Thymus (tissue), 11 donors: ENCODE results near the gene RAPGEF4. TPM values are rescaled to one million over a fixed set of nuclear protein-coding genes. Genes with fewer than 3 reads are reported as not detected.

ENCODE experiments used
- DNase-seq, 9 donors: peaks; one replicate each; pipeline ENCODE4 v3.0.0-alpha.2; 2013; ENCODE audit warnings: low spot score in 9 of 9, low read depth in 6 of 9, missing footprints in 1 of 9
- H3K27ac ChIP-seq, 2 donors: one replicate each; pipeline ENCODE4 v1.5.1; 2013; ENCODE audit warnings: control low read depth in 1 of 2, low read depth in 1 of 2, low read length in 1 of 2, mild to moderate bottlenecking in 1 of 2, moderate library complexity in 1 of 2
- H3K27me3 ChIP-seq, 2 donors: one replicate each; pipeline ENCODE4 v1.5.1; 2013; ENCODE audit warnings: low read length in 1 of 2; ENCODE audit not compliant: control insufficient read depth in 2 of 2, insufficient read depth in 1 of 2
- H3K36me3 ChIP-seq, 2 donors: one replicate each; pipeline ENCODE4 v1.5.1; 2013; ENCODE audit warnings: low read length in 1 of 2, mild to moderate bottlenecking in 1 of 2, moderate library complexity in 1 of 2; ENCODE audit not compliant: control insufficient read depth in 2 of 2, insufficient read depth in 2 of 2
- H3K4me1 ChIP-seq, 2 donors: one replicate each; pipeline ENCODE4 v1.5.1; 2013; ENCODE audit warnings: low read length in 2 of 2; ENCODE audit not compliant: control insufficient read depth in 2 of 2, insufficient read depth in 2 of 2
- H3K4me3 ChIP-seq, 2 donors: one replicate each; pipeline ENCODE4 v1.5.1; 2013; ENCODE audit warnings: low read length in 2 of 2, control low read depth in 1 of 2, mild to moderate bottlenecking in 1 of 2
- H3K9me3 ChIP-seq, 2 donors: one replicate each; pipeline ENCODE4 v1.5.1; 2013; ENCODE audit warnings: low read length in 1 of 2, mild to moderate bottlenecking in 1 of 2; ENCODE audit not compliant: control insufficient read depth in 2 of 2, insufficient read depth in 1 of 2
- WGBS: extraction: QIAGEN DNeasy Blood & Tissue Kit; methylation state at CpG from one replicate; pipeline ENCODE4 v1.1.7; 2013; 5-methylcytosine and 5-hydroxymethylcytosine counted together
- polyA plus RNA-seq: library from polyadenylated mRNA; stranded (reverse); fragments of 200-250 nt; gene quantifications from one replicate; pipeline ENCODE4 v1.2.3, GENCODE V29; 2013
- total RNA-seq: library from RNA; stranded (reverse); fragments of 120-200 nt; gene quantifications from one replicate; pipeline ENCODE4 v1.2.4, GENCODE V29; 2013
- donor health status: healthy.

The RAPGEF4 gene
- total and polyA plus RNA-seq, 2 donors: 2.0 to 3.6 TPM

- Histone ChIP-seq H3K4me1 (no peaks in the 10 kb centered on the region), H3K36me3 (no peaks in the 10 kb centered on the region), H3K4me3 (no peak overlapping the region), H3K27ac (no peak overlapping the region), H3K9me3 (peaks cover 0 to 6% of the 10 kb centered on the region in 2 donors), H3K27me3 (no peaks in the 10 kb centered on the region)
- DNase-seq: no peak
Measured at GRCh38 chr2:172723286-172723685, 12.4 kb upstream of the RAPGEF4 start.

- WGBS: 96% methylated on average over 4 of the region's 4 CpGs
- Histone ChIP-seq H3K27me3 (no peaks in the 10 kb centered on the region), H3K4me3 (no peak overlapping the region), H3K27ac (no peak overlapping the region), H3K4me1 (no peaks in the 10 kb centered on the region), H3K36me3 (no peaks in the 10 kb centered on the region), H3K9me3 (peaks cover 0 to 6% of the 10 kb centered on the region in 2 donors)
- DNase-seq: no peak
Measured at GRCh38 chr2:172724724-172725123, 10.9 kb upstream of the RAPGEF4 start.

GRCh38 chr2:172725284-172725683 is 10.4 kb upstream of the RAPGEF4 start:
- peaks cover 0 to under 1% of the 10 kb centered on the region in 2 donors for H3K9me3 ChIP-seq
- H3K27ac ChIP-seq: no peak overlapping the region
- no peaks in the 10 kb centered on the region for H3K27me3 ChIP-seq
- no peak for DNase-seq
- no peaks in the 10 kb centered on the region for H3K4me1 ChIP-seq
- 97% methylated on average over 2 of the region's 2 CpGs for WGBS
- no peak overlapping the region for H3K4me3 ChIP-seq
- H3K36me3 ChIP-seq: no peaks in the 10 kb centered on the region

DNA sequence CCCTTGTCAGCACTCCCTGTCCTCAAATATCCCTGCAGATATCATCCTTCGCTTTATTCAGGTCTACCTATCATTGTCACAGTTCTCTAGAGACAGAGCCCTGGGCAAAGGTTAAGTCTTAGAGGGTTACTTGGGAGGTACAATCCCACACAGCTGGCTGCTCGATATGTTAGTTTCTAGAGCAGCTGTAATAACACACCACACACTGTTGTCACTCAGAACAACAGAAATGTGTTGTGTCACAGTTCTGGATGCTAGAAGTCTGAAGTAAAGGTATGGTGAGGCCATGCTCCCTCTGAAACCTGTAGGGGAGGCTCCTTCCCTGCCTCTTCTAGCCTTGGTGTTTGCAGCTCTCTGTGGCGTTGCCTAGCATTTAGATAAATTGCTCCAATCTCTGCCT is 9.9 kb upstream of the RAPGEF4 start:
- no peaks in the 10 kb centered on the region for H3K4me1 ChIP-seq
- H3K9me3 ChIP-seq: no peaks in the 10 kb centered on the region
- H3K27ac ChIP-seq: no peak overlapping the region
- no peaks in the 10 kb centered on the region for H3K27me3 ChIP-seq
- H3K4me3 ChIP-seq: no peak overlapping the region
- WGBS: 83% methylated on average over 3 of the region's 3 CpGs
- DNase-seq: no peak
- H3K36me3 ChIP-seq: no peaks in the 10 kb centered on the region

GRCh38 chr2:172726172-172726735 is 9.4 kb upstream of the RAPGEF4 start:
- H3K27me3 ChIP-seq: no peaks in the 10 kb centered on the region
- WGBS: 72% methylated on average over 8 of the region's 8 CpGs
- no peak for DNase-seq

DNA sequence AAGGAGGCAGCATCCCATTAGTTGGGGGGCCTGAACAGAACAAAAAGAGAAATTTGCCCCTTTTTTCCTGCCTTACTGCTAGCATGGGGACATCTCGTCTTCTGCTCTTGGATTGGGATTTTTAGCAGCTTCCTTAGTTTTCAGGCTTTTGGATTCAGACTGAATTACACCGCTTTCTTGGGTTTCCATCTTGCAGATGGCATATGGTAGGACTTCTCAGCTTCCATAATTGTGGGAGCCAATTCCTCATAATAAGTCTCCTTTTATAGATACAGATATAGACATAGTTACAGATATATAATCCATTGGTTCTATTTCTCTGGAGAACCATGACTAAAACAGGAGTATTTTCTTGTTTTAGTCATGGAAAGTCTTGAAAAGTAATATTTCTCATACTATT is 5.2 kb upstream of the RAPGEF4 start:
- H3K27ac ChIP-seq: no peak overlapping the region
- H3K36me3 ChIP-seq: no peaks in the 10 kb centered on the region
- no peaks in the 10 kb centered on the region for H3K9me3 ChIP-seq
- WGBS: 97% methylated on average over 2 of the region's 2 CpGs
- no peak for DNase-seq
- H3K27me3 ChIP-seq: peaks cover 12 to 18% of the 10 kb centered on the region in 2 donors
- peaks cover 0 to 3% of the 10 kb centered on the region in 2 donors for H3K4me1 ChIP-seq
- H3K4me3 ChIP-seq: no peak overlapping the region

More at GRCh38 chr2:172726172-172726735, 9.4 kb upstream of the RAPGEF4 start:
- H3K4me3 ChIP-seq: no peak overlapping the region
- no peaks in the 10 kb centered on the region for H3K36me3 ChIP-seq
- no peaks in the 10 kb centered on the region for H3K4me1 ChIP-seq
- no peaks in the 10 kb centered on the region for H3K9me3 ChIP-seq
- no peak overlapping the region for H3K27ac ChIP-seq

DNA sequence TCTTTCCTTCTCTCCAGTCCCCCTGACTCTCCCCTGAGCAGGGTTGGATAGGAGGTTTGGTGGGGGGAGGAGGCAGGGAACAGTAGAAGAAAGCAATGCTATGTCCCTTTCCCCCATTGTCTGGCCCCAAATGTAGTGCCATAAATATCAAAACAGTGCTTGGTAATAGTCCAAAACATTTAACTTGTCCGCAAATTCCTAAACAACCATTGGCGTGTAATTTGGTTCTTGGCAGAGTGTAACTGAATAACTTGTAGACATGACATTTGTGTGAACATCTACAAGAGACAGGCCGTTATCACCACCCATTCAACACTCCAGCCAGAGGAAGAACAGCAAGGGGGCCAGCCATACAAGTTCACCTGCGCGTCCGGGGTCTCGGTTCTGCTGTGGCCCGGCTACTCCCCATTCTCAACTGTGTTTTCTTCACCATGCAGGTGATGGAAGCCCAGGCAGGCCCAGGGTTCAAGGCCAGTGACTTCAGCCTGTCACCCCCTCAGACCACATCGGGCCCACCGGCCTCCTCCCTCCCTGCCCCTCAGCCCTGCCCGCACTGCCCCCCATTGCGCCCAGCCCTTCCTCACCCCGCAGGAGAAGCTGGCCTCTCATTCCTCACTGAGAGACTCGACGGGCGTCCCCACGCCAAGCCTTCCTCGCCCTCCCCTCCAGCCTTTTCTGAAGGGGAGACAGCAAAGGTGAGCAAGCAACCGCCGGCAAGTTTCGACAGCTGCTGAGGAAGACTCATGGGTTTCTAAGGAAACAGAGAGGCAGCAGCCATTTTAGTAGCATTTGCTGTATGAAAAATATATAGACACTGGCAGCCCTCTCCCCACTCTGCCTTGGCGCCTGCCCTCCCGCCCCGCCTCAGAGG is 699 bp upstream of the RAPGEF4 start:
- Histone ChIP-seq H3K27me3 (peaks cover 30 to 38% of the 10 kb centered on the region in 2 donors), H3K27ac (no peak overlapping the region), H3K4me3 (peak overlapping the region; percentile 29 to 56), H3K36me3 (no peaks in the 10 kb centered on the region), H3K9me3 (no peaks in the 10 kb centered on the region), H3K4me1 (peaks cover 4 to 7% of the 10 kb centered on the region in 2 donors)
- peak in 3 of 9 donors; percentile 23 to 56 (median 27) for DNase-seq
- 51% methylated on average over 24 of the region's 24 CpGs for WGBS

DNA sequence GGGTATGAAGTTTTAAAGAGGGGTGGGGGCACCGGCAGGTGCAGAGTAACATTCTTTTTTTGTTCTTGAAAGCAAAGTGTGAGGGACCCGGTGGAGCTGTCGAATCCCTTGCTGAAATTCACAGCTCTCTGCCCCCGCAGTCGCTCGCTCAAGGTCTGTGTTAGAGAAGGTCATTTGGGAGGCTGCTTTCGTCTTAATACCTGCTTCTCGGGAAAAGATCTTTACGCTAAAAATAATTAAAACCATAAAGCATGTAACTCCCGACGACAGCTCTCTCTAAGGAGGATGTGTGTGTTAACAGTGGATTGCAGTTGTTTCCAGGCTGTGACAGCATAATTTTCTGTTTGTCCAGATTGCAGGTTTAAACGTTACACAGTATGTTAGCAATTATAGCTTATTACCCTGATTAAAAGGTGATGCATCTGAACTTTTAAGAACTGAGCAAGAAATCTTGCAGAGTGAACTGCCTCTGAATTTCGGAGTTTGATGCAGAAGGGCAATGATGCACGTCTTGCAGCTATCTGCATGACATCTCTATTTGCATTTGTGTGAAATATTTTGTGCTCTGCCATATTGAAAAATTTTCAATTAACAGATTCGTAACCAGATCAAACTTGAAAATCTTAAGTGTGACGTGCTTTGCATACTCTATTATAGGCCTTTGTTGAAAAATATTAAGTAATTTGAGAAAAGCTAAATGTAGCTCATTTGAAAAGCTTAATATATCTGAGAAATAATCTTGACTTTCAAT is 954 bp downstream of the RAPGEF4 start:
- no peaks in the 10 kb centered on the region for H3K36me3 ChIP-seq
- H3K9me3 ChIP-seq: no peaks in the 10 kb centered on the region
- H3K27me3 ChIP-seq: peaks cover 30 to 38% of the 10 kb centered on the region in 2 donors
- H3K4me3 ChIP-seq: peak overlapping the region; percentile 29 to 56
- WGBS: 29% methylated on average over 16 of the region's 16 CpGs
- DNase-seq: peak in 1 of 9 donors; percentile 20
- H3K4me1 ChIP-seq: peaks cover 4 to 7% of the 10 kb centered on the region in 2 donors
- H3K27ac ChIP-seq: no peak overlapping the region
